ENCODE data around the gene BIRC2.

GRCh38 chr11:102385085-102386007, 38.3 kb downstream of the BIRC2 start:
- TF ChIP-seq EZH2phosphoT487 (IDR thresholded peaks at IDR 0.05; ENCODE audit: borderline replicate concordance, low read length) (no peak), CTCF (conservative IDR thresholded peaks at IDR 0.05; ENCODE audit: low read depth, low read length) (no peak), EZH2 (IDR thresholded peaks at IDR 0.05; ENCODE audit: low read length, unreplicated experiment) (no peak)
